GM10248 (cell line): ENCODE results near the gene MYRF.

Experiments used
- CTCF ChIA-PET: fragments of 300-600 bp; sonication (Branson Sonifier 250); formaldehyde crosslinking; extraction: SDS; loops from one replicate; lab custom pipeline; 2021; ENCODE audit warnings: antibody characterized with exemption; lab: Yijun Ruan, JAX
- POLR2A ChIA-PET: fragments of 350-650 bp; sonication (Branson Sonifier 250); formaldehyde crosslinking; extraction: SDS; loops from one replicate; lab custom pipeline; 2020; ENCODE audit warnings: antibody characterized with exemption; lab: Yijun Ruan, JAX
- DNase-seq: peaks from one replicate; pipeline ENCODE4 v3.0.0; 2012; ENCODE audit errors: extremely low spot score
- CTCF ChIP-seq: IDR thresholded peaks from 2 replicates; pipeline ENCODE4 v1.5.1; 2012; ENCODE audit warnings: mild to moderate bottlenecking, low read depth; ENCODE audit errors: extremely low read depth, missing control alignments, control extremely low read depth

The MYRF gene

GRCh38 chr11:61817471-61818202 is 65.2 kb downstream of the MYRF start:
- CTCF ChIA-PET: interaction anchor here (0.8 to 8.8 kb wide), 12 partner anchors 11 to 290 kb away, joined by 3 to 103 read pairs (median 4); partner anchors contain the start of genes BEST1 and FADS2
- POLR2A ChIA-PET: no interaction called here
- DNase-seq: no peak
- no peak for TF ChIP-seq CTCF

GRCh38 chr11:61820174-61820573 is 67.7 kb downstream of the MYRF start:
- DNase-seq: no peak
- ChIA-PET POLR2A (no interaction called here), CTCF (interaction anchor here (1.1 to 4.8 kb wide), 5 partner anchors 8 to 78 kb away, joined by 3 to 52 read pairs (median 9); partner anchors contain the start of gene FADS2)
- TF ChIP-seq CTCF: no peak

- ChIA-PET POLR2A (interaction anchor here (1.3 kb wide), 1 partner anchor 12 kb away, joined by 5 read pairs; no protein-coding TSS in a partner anchor), CTCF (interaction anchor here (1.4 to 6.9 kb wide), 3 partner anchors 8 to 30 kb away, joined by 6 to 52 read pairs (median 29); partner anchors contain the start of gene FADS1)
- TF ChIP-seq CTCF: no peak
- no peak for DNase-seq
These were observed 74.6 kb downstream of the MYRF start for GRCh38 chr11:61826930-61827570.

GRCh38 chr11:61827571-61828378 is 75.3 kb downstream of the MYRF start, which contains the start of gene FADS2:
Gene FADS2 (plus strand): TSS chr11:61828300. CDS start chr11:61828391, 91 bp downstream.
- CTCF ChIA-PET: interaction anchor here (1.2 to 6.9 kb wide), 8 partner anchors 9 to 296 kb away, joined by 3 to 52 read pairs (median 12); partner anchors contain the start of genes FADS1 and INCENP
- peak; percentile 93 for DNase-seq

GRCh38 chr11:61828379-61828628 is 75.9 kb downstream of the MYRF start:
- no peak for TF ChIP-seq CTCF
- no peak for DNase-seq
- CTCF ChIA-PET: interaction anchor here (1.1 to 6.9 kb wide), 9 partner anchors 10 to 295 kb away, joined by 3 to 52 read pairs (median 9); partner anchors contain the start of genes FADS1 and INCENP
- POLR2A ChIA-PET: interaction anchor here (0.5 to 1.3 kb wide), 2 partner anchors 13 to 140 kb away, joined by 3 to 5 read pairs; no protein-coding TSS in a partner anchor

More at GRCh38 chr11:61827571-61828378, 75.3 kb downstream of the MYRF start, which contains the start of gene FADS2:
- no peak for TF ChIP-seq CTCF
- POLR2A ChIA-PET: interaction anchor here (0.5 to 1.3 kb wide), 2 partner anchors 13 to 141 kb away, joined by 3 to 5 read pairs; no protein-coding TSS in a partner anchor
